HCT116 (cell line): ENCODE measurements around the gene SYDE1. TPM values are rescaled to one million over a fixed set of nuclear protein-coding genes. Genes with fewer than 3 reads are reported as not detected.

Experiments
- ATAC-seq: fragments of 200-7000 bp; cut with Tn5 transposase; 2 replicates; pipeline ENCODE4 v1.9.1; 2020; ENCODE audit warnings: mild to moderate bottlenecking, moderate library complexity
- BruUV-seq: library from RNA; stranded (reverse); fragments of 400-500 nt; replicated peaks from 2 replicates; lab custom pipeline; 2021; lab: Mats Ljungman, UMichigan
- CTCF ChIA-PET: fragments of 300-600 bp; sonication (Branson Sonifier 250); formaldehyde crosslinking; loops from one replicate; lab custom pipeline; 2021; ENCODE audit warnings: antibody characterized with exemption; lab: Charles Lee
- POLR2A ChIA-PET: fragments of 300-600, 350-600 bp; sonication (Branson Sonifier 250); formaldehyde crosslinking; loops from one replicate; lab custom pipeline; 2021; ENCODE audit warnings: antibody characterized with exemption; lab: Charles Lee
- RAD21 ChIA-PET, 2 experiments: fragments of 300-600 bp; sonication (Branson Sonifier 250); formaldehyde crosslinking; loops; one replicate each; lab custom pipeline; 2023; ENCODE audit warnings: low total read pairs in 2 of 2; ENCODE audit not compliant: uncharacterized antibody in 2 of 2, unreplicated experiment in 2 of 2, low non-redundant PET in 1 of 2; lab: Charles Lee
- DNase-seq: peaks from one replicate; pipeline ENCODE4 v3.0.0-alpha.2; 2010; ENCODE audit warnings: low read depth, low spot score
- H2AFZ ChIP-seq: fragments of 200-600 bp; shearing (Covaris generic), sonication (generic); 2 replicates; pipeline ENCODE4 v1.6.1; 2017; ENCODE audit warnings: low read depth, mixed run types, mixed read lengths, antibody characterized with exemption, low read length; ENCODE audit not compliant: poor library complexity, severe bottlenecking
- H3K27ac ChIP-seq: 2 replicates; pipeline ENCODE4 v1.5.1; 2012; ENCODE audit warnings: low read depth, low read length
- H3K27me3 ChIP-seq: fragments of 200-600 bp; sonication (generic); 2 replicates; pipeline ENCODE4 v1.6.1; 2016; ENCODE audit warnings: mixed run types, low read length, mixed read lengths; ENCODE audit not compliant: insufficient read depth
- H3K36me3 ChIP-seq, 2 experiments: fragments of 200-500 bp in 1 of 2; fragments of 200-600 bp in 1 of 2; sonication (Bioruptor generic) in 1 of 2; sonication (generic) in 1 of 2; 2 replicates each; pipeline versions ENCODE4 v1.5.1 to v1.6.1; 2014 to 2016; ENCODE audit warnings: low read length in 2 of 2, inconsistent platforms in 1 of 2, mixed read lengths in 1 of 2, mixed run types in 1 of 2; ENCODE audit not compliant: insufficient read depth in 2 of 2, control insufficient read depth in 1 of 2
- H3K4me1 ChIP-seq, 2 experiments: fragments of 200-600 bp in 1 of 2; sonication (generic) in 1 of 2; 2 replicates each; pipeline versions ENCODE4 v1.5.1 to v1.6.1; 2012 to 2017; ENCODE audit warnings: low read length in 2 of 2, inconsistent platforms in 1 of 2, mild to moderate bottlenecking in 1 of 2, mixed read lengths in 1 of 2, mixed run types in 1 of 2, moderate library complexity in 1 of 2; ENCODE audit not compliant: insufficient read depth in 2 of 2, control insufficient read depth in 1 of 2
- H3K4me2 ChIP-seq: fragments of 200-600 bp; sonication (generic); 2 replicates; pipeline ENCODE4 v1.6.1; 2017; ENCODE audit warnings: mixed run types, low read length, mixed read lengths
- H3K4me3 ChIP-seq, 2 experiments: fragments of 200-600 bp in 1 of 2; sonication (generic) in 1 of 2; replicated peaks in 1 of 2; 2 replicates each; pipeline ENCODE4 v1.5.1; 2011 to 2016; ENCODE audit warnings: low read length in 2 of 2, control low read depth in 1 of 2, low read depth in 1 of 2, mild to moderate bottlenecking in 1 of 2, mixed read lengths in 1 of 2, mixed run types in 1 of 2
- H3K79me2 ChIP-seq: fragments of 200-600 bp; sonication (generic); 2 replicates; pipeline ENCODE4 v1.6.1; 2017; ENCODE audit warnings: mild to moderate bottlenecking, mixed run types, low read length, moderate library complexity, mixed read lengths; ENCODE audit not compliant: insufficient read depth
- H3K9ac ChIP-seq: fragments of 200-600 bp; sonication (generic); 2 replicates; pipeline ENCODE4 v1.6.1; 2016; ENCODE audit warnings: low read length, mixed read lengths
- H3K9me2 ChIP-seq: fragments of 200-600 bp; sonication (generic), shearing (Covaris generic); 2 replicates; pipeline ENCODE4 v1.6.1; 2017; ENCODE audit warnings: mixed run types, mild to moderate bottlenecking, moderate library complexity; ENCODE audit not compliant: insufficient read depth
- H3K9me3 ChIP-seq, 2 experiments: fragments of 200-500 bp in 1 of 2; fragments of 200-600 bp in 1 of 2; sonication (Bioruptor generic) in 1 of 2; sonication (generic) in 1 of 2; 2 replicates each; pipeline ENCODE4 v1.6.1; 2014 to 2017; ENCODE audit warnings: low read length in 2 of 2, mixed read lengths in 2 of 2, inconsistent platforms in 1 of 2, low read depth in 1 of 2, mild to moderate bottlenecking in 1 of 2, mixed run types in 1 of 2, moderate library complexity in 1 of 2; ENCODE audit not compliant: control insufficient read depth in 1 of 2, insufficient read depth in 1 of 2
- H4K20me1 ChIP-seq: fragments of 200-600 bp; sonication (generic), shearing (Covaris generic); 2 replicates; pipeline ENCODE4 v1.6.1; 2017; ENCODE audit warnings: mixed run types, mild to moderate bottlenecking, moderate library complexity; ENCODE audit not compliant: insufficient read depth
- CEBPB ChIP-seq: IDR thresholded peaks from 2 replicates; pipeline ENCODE4 v1.6.1; 2012; ENCODE audit warnings: low read depth
- CTCF ChIP-seq, 3 experiments: fragments of 200-600 bp in 1 of 3; sonication (generic) in 1 of 3; IDR thresholded peaks in 2 of 3; conservative IDR thresholded peaks in 1 of 3; 2 replicates each; pipeline ENCODE4 v1.5.1; 2012 to 2017; ENCODE audit warnings: low read depth in 2 of 3, low read length in 2 of 3, antibody characterized with exemption in 1 of 3, borderline replicate concordance in 1 of 3, control low read depth in 1 of 3, mild to moderate bottlenecking in 1 of 3, mixed read lengths in 1 of 3, mixed run types in 1 of 3, moderate library complexity in 1 of 3; ENCODE audit not compliant: insufficient read depth in 1 of 3
- EZH2 ChIP-seq: fragments of 200-600 bp; sonication (generic); IDR thresholded peaks from 2 replicates; pipeline ENCODE4 v1.6.1; 2017; ENCODE audit warnings: antibody characterized with exemption, mixed run types
- EZH2phosphoT487 ChIP-seq: fragments of 200-600 bp; IDR thresholded peaks from 2 replicates; pipeline ENCODE4 v1.6.1; 2018; ENCODE audit warnings: antibody characterized with exemption, borderline replicate concordance
- JUND ChIP-seq: IDR thresholded peaks from 2 replicates; pipeline ENCODE4 v1.6.1; 2012
- POLR2AphosphoS5 ChIP-seq: IDR thresholded peaks from 2 replicates; pipeline ENCODE4 v1.6.1; 2011; ENCODE audit warnings: mild to moderate bottlenecking, low read depth, low read length, moderate library complexity
- RAD21 ChIP-seq: IDR thresholded peaks from 2 replicates; pipeline ENCODE4 v1.6.1; 2012; ENCODE audit warnings: low read depth, mild to moderate bottlenecking
- SIN3A ChIP-seq: IDR thresholded peaks from 2 replicates; pipeline ENCODE4 v1.6.1; 2012; ENCODE audit warnings: low read depth
- SP1 ChIP-seq: IDR thresholded peaks from 2 replicates; pipeline ENCODE4 v1.6.1; 2012; ENCODE audit warnings: low read depth
- TCF7L2 ChIP-seq: IDR thresholded peaks from 2 replicates; pipeline ENCODE4 v1.7.0; 2011; ENCODE audit warnings: borderline replicate concordance, inconsistent platforms; ENCODE audit not compliant: insufficient read depth, insufficient read length; ENCODE audit errors: extremely low read depth
- YY1 ChIP-seq: IDR thresholded peaks from 2 replicates; pipeline ENCODE4 v1.6.1; 2011; ENCODE audit warnings: low read length, low read depth, moderate library complexity, mild to moderate bottlenecking; ENCODE audit not compliant: insufficient replicate concordance; ENCODE audit errors: extremely low read depth
- intact Hi-C: fragments of 100-400 bp; cut with micrococcal nuclease; formaldehyde crosslinking; loops from 2 replicates; pipeline ENCODE4 v1.10.0; 2022
- total RNA-seq: library from RNA; stranded (reverse); gene quantifications from one replicate; pipeline ENCODE4 v1.2.1, GENCODE V29; 2021; ENCODE audit not compliant: unreplicated experiment

SYDE1 gene
- total RNA-seq, 1 experiment from 2014 or later, result 4.9 TPM

- no TSS peak for BruUV-seq
- Histone ChIP-seq H4K20me1 (no peaks in the 10 kb centered on the region), H3K4me3 (no peak overlapping the region), H3K27ac (no peak overlapping the region), H3K27me3 (no peaks in the 10 kb centered on the region), H3K9me3 (no peaks in the 10 kb centered on the region; a peak in 1 of 4 replicates), H2AFZ (no peak overlapping the region), H3K36me3 (no peaks in the 10 kb centered on the region), H3K9me2 (no peaks in the 10 kb centered on the region), H3K9ac (no peak overlapping the region), H3K4me2 (no peak overlapping the region), H3K4me1 (no peaks in the 10 kb centered on the region), H3K79me2 (no peaks in the 10 kb centered on the region)
- no peak for TF ChIP-seq SIN3A
- TF ChIP-seq TCF7L2, result no peak
- TF ChIP-seq EZH2, result no peak
- TF ChIP-seq YY1, result no peak
- no peak for TF ChIP-seq JUND
- TF ChIP-seq RAD21, result no peak
- no peak for TF ChIP-seq EZH2phosphoT487
- no peak for TF ChIP-seq CTCF (IDR thresholded peaks at IDR 0.05 in 2 of 3, conservative IDR thresholded peaks at IDR 0.05 in 1 of 3; ENCODE audit: borderline replicate concordance in 1 of 3, insufficient read depth in 1 of 3, low read depth in 2 of 3, low read length in 2 of 3)
- no peak for TF ChIP-seq CEBPB
- no peak for TF ChIP-seq POLR2AphosphoS5
- TF ChIP-seq SP1, result no peak
- ChIA-PET RAD21 (no interaction called here), CTCF (no interaction called here), POLR2A (no interaction called here)
- DNase-seq, result no peak
- ATAC-seq, result no peak
- intact Hi-C loops, result no loop called here
Measured at GRCh38 chr19:15156391-15156790, 49.2 kb downstream of the SYDE1 start.
